HG03196 (cell line): ENCODE data around the gene CUX1.

Experiments
- ATAC-seq: cut with Tn5 transposase; IDR thresholded peaks from one replicate; pipeline ENCODE4 v1.9.1; 2021; ENCODE audit not compliant: unreplicated experiment

Gene CUX1

GRCh38 chr7:102093599-102094315 is 276.3 kb downstream of the CUX1 start:
- ATAC-seq: no peak

GRCh38 chr7:102094316-102094650 is 276.9 kb downstream of the CUX1 start:
- ATAC-seq: no peak

- no peak for ATAC-seq
Measured at GRCh38 chr7:102095321-102096011, 278.0 kb downstream of the CUX1 start.

DNA sequence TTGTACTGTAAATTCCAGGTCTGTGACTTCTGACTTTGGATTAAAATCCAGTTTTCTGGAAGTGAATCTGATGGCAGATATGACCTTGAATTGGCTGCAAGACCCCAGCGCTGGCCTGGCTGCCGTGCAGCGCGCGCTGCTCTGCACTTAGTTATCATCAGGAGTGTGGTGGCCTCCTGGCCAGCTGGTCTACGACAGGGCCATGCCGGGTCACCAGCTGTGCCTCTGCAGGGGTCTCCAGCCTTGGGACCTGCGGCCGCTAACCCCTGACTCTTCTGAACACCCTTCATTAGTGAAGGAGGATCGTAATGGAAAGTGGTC is 278.5 kb downstream of the CUX1 start:
- no peak for ATAC-seq

- no peak for ATAC-seq
Measured at GRCh38 chr7:102096706-102097427, 279.4 kb downstream of the CUX1 start.

DNA sequence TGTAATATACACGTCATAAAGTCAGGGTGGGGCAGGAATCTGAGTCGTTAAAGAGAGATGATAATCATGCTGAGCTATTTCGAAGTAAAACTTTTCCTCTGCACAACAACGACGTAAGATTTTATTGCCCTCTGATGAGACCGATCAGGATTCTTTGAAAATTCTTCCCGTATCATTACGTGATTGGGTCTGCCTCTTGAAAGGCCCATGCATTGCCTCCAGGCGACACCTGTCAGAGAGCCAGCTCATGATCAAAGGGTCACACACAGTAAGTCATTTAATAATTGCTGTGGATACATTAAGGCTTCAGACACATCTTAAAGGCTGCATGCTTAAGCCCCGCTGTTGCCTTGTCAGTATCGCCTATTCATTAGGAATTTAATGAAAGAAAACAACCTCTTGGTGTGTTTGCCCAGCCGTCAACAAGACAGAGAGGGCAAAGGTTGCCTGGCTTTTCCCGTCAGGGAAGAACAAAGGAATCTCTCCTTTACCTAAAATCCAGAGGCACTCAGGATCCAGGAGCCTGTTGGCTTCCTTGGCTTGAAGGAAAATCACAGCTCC is 280.3 kb downstream of the CUX1 start:
- no peak for ATAC-seq

DNA sequence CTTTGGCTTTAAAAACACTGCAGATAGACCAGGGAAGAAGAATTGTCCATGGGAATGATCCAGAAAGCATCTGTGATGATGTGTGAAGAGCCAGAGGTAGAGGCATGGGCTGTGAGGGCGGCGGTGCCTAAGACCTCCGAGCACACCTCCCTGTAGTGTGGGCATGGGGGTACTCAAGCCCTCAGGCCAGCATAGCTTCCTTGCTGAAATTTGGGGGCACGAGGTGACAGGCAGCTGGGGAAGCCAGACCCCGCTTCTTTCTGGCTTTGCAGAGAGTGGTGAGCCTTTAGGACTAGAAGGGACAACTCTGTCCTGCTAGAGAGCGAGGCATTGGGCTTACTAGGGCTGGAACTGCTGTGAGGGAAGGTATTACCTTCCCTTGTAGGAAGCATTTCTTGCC is 281.6 kb downstream of the CUX1 start:
- no peak for ATAC-seq

GRCh38 chr7:102099474-102099873 is 282.0 kb downstream of the CUX1 start:
- no peak for ATAC-seq

GRCh38 chr7:102101111-102101551 is 283.7 kb downstream of the CUX1 start:
- ATAC-seq: no peak

DNA sequence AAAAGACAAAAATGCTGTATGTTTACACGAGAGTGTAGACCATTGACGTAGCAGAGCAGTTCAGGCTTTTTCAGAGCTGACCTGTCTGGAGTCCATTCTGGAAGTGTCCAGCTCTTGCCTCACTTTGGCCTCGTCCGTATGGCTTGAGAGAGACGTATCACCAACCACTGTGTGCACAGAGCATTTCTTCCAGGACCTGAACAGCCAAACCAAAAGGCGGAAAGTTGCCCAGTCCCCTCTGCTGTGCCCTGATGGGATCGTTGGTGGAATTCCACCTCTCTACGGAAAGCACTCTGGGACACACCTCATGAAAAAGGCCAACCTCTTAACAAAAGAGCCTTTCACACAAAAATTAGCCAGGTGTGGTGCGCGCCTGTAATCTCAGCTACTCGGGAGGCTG is 284.5 kb downstream of the CUX1 start:
- ATAC-seq: no peak

GRCh38 chr7:102103027-102103372 is 285.6 kb downstream of the CUX1 start:
- ATAC-seq: no peak

GRCh38 chr7:102104245-102104644 is 286.8 kb downstream of the CUX1 start:
- ATAC-seq: no peak

DNA sequence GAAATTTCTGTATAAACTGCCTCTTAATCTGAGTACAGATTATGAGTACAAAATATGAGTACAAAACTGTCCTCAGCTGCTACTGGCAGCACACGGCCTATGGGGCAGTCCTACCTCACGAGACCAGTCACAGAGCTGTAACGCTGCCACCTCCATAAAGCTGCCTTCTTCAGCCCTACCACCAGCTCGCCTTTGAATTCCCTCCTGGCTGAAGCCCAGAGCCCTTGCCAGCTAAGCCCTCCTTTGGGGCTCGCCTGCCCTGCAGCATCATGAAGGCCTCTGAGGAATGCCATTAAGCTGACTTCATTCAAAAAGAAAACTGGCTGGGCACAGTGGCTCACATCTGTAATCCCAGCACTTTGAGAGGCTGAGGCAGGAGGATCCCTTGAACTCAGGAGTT is 289.2 kb downstream of the CUX1 start:
- no peak for ATAC-seq

GRCh38 chr7:102107474-102108104 is 290.2 kb downstream of the CUX1 start:
- ATAC-seq: no peak

DNA sequence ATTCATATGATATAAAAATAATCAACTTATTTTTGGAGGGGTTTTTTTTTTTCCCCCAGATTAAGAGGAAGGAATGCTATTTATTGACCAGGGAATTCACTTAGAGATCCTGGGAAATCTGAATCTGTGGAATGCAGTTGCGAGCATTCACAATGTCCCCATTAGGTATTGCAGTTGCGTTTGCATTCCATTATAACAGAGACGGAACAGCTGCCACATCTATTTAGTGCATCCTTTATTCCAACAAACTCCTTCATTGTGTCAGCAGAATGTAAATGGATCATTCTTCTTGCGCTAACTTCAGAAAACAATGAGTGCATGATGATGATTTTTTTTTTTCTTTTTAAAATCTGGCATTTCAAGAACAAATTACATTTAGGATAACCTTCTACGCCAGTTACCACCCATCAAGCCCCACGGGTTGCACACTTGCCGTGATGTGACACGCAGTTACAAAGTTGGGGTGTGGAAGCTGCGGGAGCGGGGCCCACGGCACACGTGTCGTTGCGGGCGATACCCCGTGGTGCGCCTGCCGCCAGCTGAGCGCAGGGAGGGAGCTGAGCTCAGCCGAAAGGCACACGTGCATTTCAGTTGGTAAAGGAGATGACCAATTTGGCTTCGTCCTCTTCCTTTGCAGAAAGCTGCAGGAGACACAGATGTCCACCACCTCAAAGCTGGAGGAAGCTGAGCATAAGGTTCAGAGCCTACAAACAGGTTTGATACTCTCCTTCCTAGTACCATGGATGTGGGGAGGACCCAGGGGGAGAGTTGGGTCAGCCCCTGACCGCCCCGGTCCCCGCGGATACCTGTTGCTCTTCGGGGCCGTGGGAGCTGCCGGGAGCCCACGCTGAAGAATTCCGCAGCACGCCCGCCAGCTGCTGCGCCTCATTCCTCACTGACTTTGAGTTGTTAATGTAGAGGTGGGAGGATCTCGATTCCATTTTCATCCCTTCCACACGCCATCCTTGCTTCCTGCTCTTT is 293.9 kb downstream of the CUX1 start:
- ATAC-seq: no peak

DNA sequence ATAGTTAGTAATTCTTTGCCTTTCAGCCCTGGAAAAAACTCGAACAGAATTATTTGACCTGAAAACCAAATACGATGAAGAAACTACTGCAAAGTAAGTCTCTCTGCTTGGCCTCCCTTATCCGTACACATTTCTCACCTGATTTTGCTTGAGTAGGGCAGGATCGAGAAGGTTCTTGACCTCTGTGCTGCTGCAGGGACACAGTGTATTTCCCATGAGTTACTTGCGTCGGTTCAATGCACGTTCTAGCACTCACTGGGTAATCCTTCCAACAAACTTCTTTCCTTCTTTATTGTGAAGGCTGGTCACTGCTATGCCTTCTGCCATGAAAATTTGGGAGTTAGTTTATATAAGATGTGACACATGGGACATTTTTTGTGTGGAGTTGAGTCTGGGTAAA is 297.8 kb downstream of the CUX1 start:
- ATAC-seq: no peak

DNA sequence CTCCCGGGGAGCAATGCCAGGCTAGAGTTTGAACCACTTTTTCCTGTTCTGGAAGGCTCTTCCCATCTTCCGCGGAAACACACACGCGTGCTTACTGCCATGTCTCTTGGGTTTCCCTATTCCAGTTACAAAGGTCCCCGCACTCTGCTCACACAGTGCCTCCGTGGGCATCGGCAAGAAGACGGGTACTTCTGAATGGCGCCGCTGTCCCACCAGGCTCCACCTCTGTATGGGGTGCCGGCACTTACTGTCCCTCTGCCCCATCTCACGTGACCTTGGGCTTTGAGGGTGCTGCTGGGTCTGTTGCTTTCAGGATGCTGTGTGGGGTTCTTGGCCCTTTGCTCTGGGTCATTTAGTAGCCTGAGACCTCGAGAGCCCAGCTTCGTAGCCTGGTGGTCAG is 298.5 kb downstream of the CUX1 start:
- ATAC-seq: no peak

DNA sequence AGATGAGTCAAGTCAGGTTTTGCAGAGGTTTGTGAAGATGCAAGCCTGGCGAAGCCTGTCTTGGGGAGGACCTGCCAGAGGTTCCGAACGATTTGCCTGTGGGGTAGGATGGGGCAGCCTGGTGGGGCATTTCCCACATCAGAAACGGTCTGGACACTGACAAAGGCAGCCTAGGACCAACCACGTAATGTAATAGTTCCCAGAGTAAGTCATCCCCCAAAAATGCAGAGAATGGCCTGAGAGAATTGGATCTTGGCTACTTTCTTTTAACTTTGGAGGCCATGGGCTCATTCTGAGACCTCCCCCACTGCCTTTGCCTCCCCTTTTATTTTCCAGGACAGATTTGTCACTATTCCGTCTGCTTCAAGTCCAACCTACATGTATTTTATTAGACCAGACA is 300.3 kb downstream of the CUX1 start:
- ATAC-seq: no peak

DNA sequence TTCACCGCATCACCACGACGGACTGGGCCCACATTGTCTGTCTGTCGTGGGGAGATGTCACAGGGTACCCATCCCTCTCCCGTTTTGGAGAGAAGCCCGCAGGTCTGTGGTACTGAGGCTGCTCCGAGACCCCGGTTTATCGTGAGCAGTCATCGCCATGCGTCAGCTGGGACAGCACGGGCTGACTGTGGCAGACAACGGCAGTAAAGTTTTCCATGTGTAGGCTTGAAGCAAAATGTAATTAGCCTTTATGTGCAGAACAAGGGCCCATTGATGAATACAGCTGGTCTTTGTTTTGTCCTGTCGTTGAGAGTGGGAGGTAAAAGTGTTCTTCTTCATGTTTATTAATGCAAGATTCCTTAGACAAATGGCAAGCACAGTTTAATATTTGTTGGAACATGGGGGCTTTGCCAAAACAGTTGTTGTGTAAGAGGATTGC is 301.8 kb downstream of the CUX1 start:
- no peak for ATAC-seq

- ATAC-seq: no peak
Measured at GRCh38 chr7:102119925-102120324, 302.5 kb downstream of the CUX1 start.
